Neuronal stem cell (in vitro differentiated cells): ENCODE measurements around the gene IFT122.
"Not testable (repeated sequence)": the region's sequence is repeated elsewhere in the genome, so short reads cannot be mapped to it uniquely, and the experiment has no call there.

Experiments
- DNase-seq: peaks from one replicate; pipeline ENCODE4 v3.0.0-alpha.2; 2013; ENCODE audit warnings: low spot score
- H2AFZ ChIP-seq: one replicate; pipeline ENCODE4 v1.6.1; 2013; ENCODE audit warnings: mild to moderate bottlenecking, low read length, inconsistent platforms
- H2AK5ac ChIP-seq: 2 replicates; pipeline ENCODE4 v1.6.1; 2013; ENCODE audit warnings: low read depth, mild to moderate bottlenecking, inconsistent platforms, low read length, moderate library complexity, mixed read lengths
- H2BK120ac ChIP-seq: 2 replicates; pipeline ENCODE4 v1.6.1; 2013; ENCODE audit warnings: low read depth, mild to moderate bottlenecking, inconsistent platforms, low read length, moderate library complexity, mixed read lengths
- H2BK12ac ChIP-seq: one replicate; pipeline ENCODE4 v1.6.1; 2013; ENCODE audit warnings: low read length, inconsistent platforms
- H2BK15ac ChIP-seq: 2 replicates; pipeline ENCODE4 v1.6.1; 2013; ENCODE audit warnings: mild to moderate bottlenecking, low read length, inconsistent platforms, mixed read lengths
- H2BK5ac ChIP-seq: one replicate; pipeline ENCODE4 v1.6.1; 2013; ENCODE audit warnings: inconsistent platforms, mild to moderate bottlenecking, low read length, moderate library complexity
- H3K14ac ChIP-seq: one replicate; pipeline ENCODE4 v1.6.1; 2013; ENCODE audit warnings: low read length, inconsistent platforms
- H3K18ac ChIP-seq: 2 replicates; pipeline ENCODE4 v1.6.1; 2013; ENCODE audit warnings: low read length, inconsistent platforms
- H3K23ac ChIP-seq: 2 replicates; pipeline ENCODE4 v1.6.1; 2013; ENCODE audit warnings: low read depth, mild to moderate bottlenecking, mixed read lengths, low read length, inconsistent platforms; ENCODE audit not compliant: poor library complexity
- H3K27ac ChIP-seq: replicated peaks from 3 replicates; pipeline ENCODE4 v1.5.1; 2013; ENCODE audit warnings: low read length, inconsistent platforms
- H3K27me3 ChIP-seq, 3 experiments: 2 replicates each; pipeline ENCODE4 v1.6.1; 2013; ENCODE audit warnings: low read length in 3 of 3, mild to moderate bottlenecking in 2 of 3, inconsistent platforms in 1 of 3, low read depth in 1 of 3, mixed read lengths in 1 of 3, moderate library complexity in 1 of 3; ENCODE audit not compliant: control insufficient read depth in 3 of 3, insufficient read depth in 3 of 3
- H3K36me3 ChIP-seq, 2 donors: replicated peaks in 1 of 2; 2 replicates each; pipeline ENCODE4 v1.6.1; 2013; ENCODE audit warnings: low read length in 2 of 2; ENCODE audit not compliant: control insufficient read depth in 2 of 2, insufficient read depth in 2 of 2
- H3K4ac ChIP-seq: 2 replicates; pipeline ENCODE4 v1.6.1; 2013; ENCODE audit warnings: inconsistent platforms, mild to moderate bottlenecking, low read length, moderate library complexity
- H3K4me1 ChIP-seq, 2 donors: 1 replicate in 1 of 2; 2 replicates in 1 of 2; pipeline ENCODE4 v1.6.1; 2013; ENCODE audit warnings: low read length in 2 of 2, low read depth in 1 of 2; ENCODE audit not compliant: control insufficient read depth in 2 of 2, insufficient read depth in 1 of 2
- H3K4me2 ChIP-seq: one replicate; pipeline ENCODE4 v1.6.1; 2013; ENCODE audit warnings: mild to moderate bottlenecking, low read length, inconsistent platforms; ENCODE audit not compliant: insufficient read depth, poor library complexity, severe bottlenecking
- H3K4me3 ChIP-seq, 2 donors: 2 replicates each; pipeline ENCODE4 v1.5.1; 2013; ENCODE audit warnings: low read length in 2 of 2, mild to moderate bottlenecking in 2 of 2, inconsistent platforms in 1 of 2, moderate library complexity in 1 of 2
- H3K79me1 ChIP-seq: one replicate; pipeline ENCODE4 v1.6.1; 2013; ENCODE audit warnings: low read depth, mild to moderate bottlenecking, inconsistent platforms, low read length, moderate library complexity
- H3K9ac ChIP-seq: one replicate; pipeline ENCODE4 v1.6.1; 2013; ENCODE audit warnings: mild to moderate bottlenecking, low read depth, low read length, inconsistent platforms; ENCODE audit not compliant: poor library complexity
- H3K9me3 ChIP-seq, 2 donors: replicated peaks in 1 of 2; 2 replicates each; pipeline versions ENCODE3 to v1.6.1; 2013; ENCODE audit warnings: low read length in 2 of 2, mild to moderate bottlenecking in 2 of 2, inconsistent platforms in 1 of 2, low read depth in 1 of 2, mixed read lengths in 1 of 2, moderate library complexity in 1 of 2; ENCODE audit not compliant: control insufficient read depth in 2 of 2, insufficient read depth in 1 of 2
- H4K8ac ChIP-seq: one replicate; pipeline ENCODE4 v1.6.1; 2013; ENCODE audit warnings: low read depth, mild to moderate bottlenecking, inconsistent platforms, low read length, moderate library complexity
- H4K91ac ChIP-seq: one replicate; pipeline ENCODE4 v1.6.1; 2013; ENCODE audit warnings: low read length, low read depth, mild to moderate bottlenecking, inconsistent platforms; ENCODE audit not compliant: poor library complexity
- WGBS, 2 donors: extraction: QIAGEN DNeasy Blood & Tissue Kit; methylation state at CpG; one replicate each; pipeline ENCODE4 v1.1.7; 2013; ENCODE audit warnings: missing lambda C conversion rate in 2 of 2, mixed read lengths in 1 of 2; ENCODE audit not compliant: insufficient read length in 2 of 2, insufficient replicate concordance in 1 of 2; ENCODE audit errors: extremely low coverage in 2 of 2; 5-methylcytosine and 5-hydroxymethylcytosine counted together

IFT122 gene

DNA sequence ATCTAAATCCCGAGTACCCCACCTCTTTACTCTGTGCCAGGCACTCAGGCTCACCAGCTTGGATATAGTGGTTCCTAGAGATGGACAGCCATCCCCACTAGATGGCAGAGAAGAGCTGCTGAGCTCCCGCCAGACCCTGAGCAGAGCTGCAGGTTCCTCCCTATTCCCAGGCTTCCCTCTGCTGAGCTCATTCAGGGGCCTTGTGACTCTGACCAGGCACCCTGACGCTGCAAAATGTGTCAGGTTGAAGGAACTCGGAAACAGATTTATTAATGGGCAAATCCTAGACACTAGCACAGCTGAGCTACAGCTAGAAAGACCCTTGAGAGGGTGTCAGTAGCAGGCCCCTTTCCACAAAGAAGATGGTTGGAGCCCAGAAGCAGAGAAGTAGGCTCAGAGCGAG, 50.2 kb downstream of the IFT122 start:
- H3K79me1 ChIP-seq, result no peaks in the 10 kb centered on the region
- H3K27ac ChIP-seq, result no peak overlapping the region
- peak; percentile 54 for DNase-seq
- no peaks in the 10 kb centered on the region for H3K9me3 ChIP-seq
- no peak overlapping the region for H2BK15ac ChIP-seq
- H3K18ac ChIP-seq, result peak overlapping the region; percentile 76
- H2BK12ac ChIP-seq, result peak overlapping the region; percentile 7
- no peak overlapping the region for H3K4me2 ChIP-seq
- WGBS, 2 donors, result no CpG with 5 or more reads among the region's 5 CpGs
- peak overlapping the region; percentile 76 for H2AFZ ChIP-seq
- H2AK5ac ChIP-seq, result no peak overlapping the region
- H3K14ac ChIP-seq, result no peak overlapping the region
- no peak overlapping the region for H3K4me3 ChIP-seq
- no peak overlapping the region for H4K8ac ChIP-seq
- peaks cover 9 to 20% of the 10 kb centered on the region in 2 donors for H3K4me1 ChIP-seq
- peaks cover 7 to 50% of the 10 kb centered on the region in 2 donors for H3K36me3 ChIP-seq
- H3K23ac ChIP-seq, result no peak overlapping the region
- H3K9ac ChIP-seq, result no peak overlapping the region
- no peaks in the 10 kb centered on the region for H3K27me3 ChIP-seq
- H3K4ac ChIP-seq, result no peak overlapping the region
- H4K91ac ChIP-seq, result no peak overlapping the region
- H2BK120ac ChIP-seq, result no peak overlapping the region
- H2BK5ac ChIP-seq, result no peak overlapping the region

DNA sequence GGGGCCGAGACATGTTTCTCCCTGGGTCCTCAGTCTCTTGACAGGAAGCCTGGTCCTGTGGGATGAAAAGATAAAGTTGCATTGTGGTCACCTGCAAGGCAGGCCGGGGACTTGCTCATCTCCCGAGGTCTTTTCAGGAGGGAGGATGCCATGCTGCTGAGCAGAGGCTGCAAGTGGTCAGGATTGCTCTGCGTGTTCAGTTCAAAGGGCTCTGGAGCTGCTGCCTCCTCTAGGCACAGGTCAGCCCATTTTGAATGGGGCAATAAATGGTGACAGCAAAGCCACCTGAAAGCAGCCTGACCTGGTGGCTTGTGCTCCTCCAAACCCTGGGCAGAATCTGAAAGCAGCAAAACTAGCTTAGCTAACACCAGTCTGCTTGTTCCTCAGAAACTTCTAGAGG, 51.1 kb downstream of the IFT122 start:
- H3K4ac ChIP-seq, H3K9ac ChIP-seq, H2BK5ac ChIP-seq, H3K27me3 ChIP-seq, H2AFZ ChIP-seq, DNase-seq, H3K27ac ChIP-seq, H3K23ac ChIP-seq, H2BK120ac ChIP-seq, H2BK12ac ChIP-seq, H3K4me3 ChIP-seq, H3K18ac ChIP-seq, H3K79me1 ChIP-seq, H3K4me2 ChIP-seq, H4K91ac ChIP-seq, H2BK15ac ChIP-seq, H3K9me3 ChIP-seq, H3K14ac ChIP-seq, H4K8ac ChIP-seq: not testable (repeated sequence)
- no CpG with 5 or more reads among the region's 4 CpGs for WGBS, 2 donors
- Histone ChIP-seq H2AK5ac (peak overlapping the region; percentile 53), H3K4me1 (peaks cover 11 to 19% of the 10 kb centered on the region in 2 donors), H3K36me3 (peaks cover 8 to 48% of the 10 kb centered on the region in 2 donors)

GRCh38 chr3:129491794-129492193, 51.8 kb downstream of the IFT122 start:
- Histone ChIP-seq H3K4me3 (no peak overlapping the region), H3K4me1 (peaks cover 5 to 15% of the 10 kb centered on the region in 2 donors), H3K23ac (no peak overlapping the region), H2AFZ (no peak overlapping the region), H4K91ac (no peak overlapping the region), H3K4me2 (no peak overlapping the region), H2BK120ac (no peak overlapping the region), H2AK5ac (no peak overlapping the region), H3K27ac (no peak overlapping the region), H3K36me3 (peaks cover 8 to 48% of the 10 kb centered on the region in 2 donors), H3K14ac (no peak overlapping the region), H3K4ac (no peak overlapping the region), H3K79me1 (no peaks in the 10 kb centered on the region), H3K9ac (no peak overlapping the region), H2BK12ac (no peak overlapping the region), H3K27me3 (no peaks in the 10 kb centered on the region), H3K9me3 (no peaks in the 10 kb centered on the region), H2BK5ac (no peak overlapping the region), H2BK15ac (no peak overlapping the region), H4K8ac (no peak overlapping the region), H3K18ac (no peak overlapping the region)
- no peak for DNase-seq
- no CpG with 5 or more reads among the region's 9 CpGs for WGBS, 2 donors

DNA sequence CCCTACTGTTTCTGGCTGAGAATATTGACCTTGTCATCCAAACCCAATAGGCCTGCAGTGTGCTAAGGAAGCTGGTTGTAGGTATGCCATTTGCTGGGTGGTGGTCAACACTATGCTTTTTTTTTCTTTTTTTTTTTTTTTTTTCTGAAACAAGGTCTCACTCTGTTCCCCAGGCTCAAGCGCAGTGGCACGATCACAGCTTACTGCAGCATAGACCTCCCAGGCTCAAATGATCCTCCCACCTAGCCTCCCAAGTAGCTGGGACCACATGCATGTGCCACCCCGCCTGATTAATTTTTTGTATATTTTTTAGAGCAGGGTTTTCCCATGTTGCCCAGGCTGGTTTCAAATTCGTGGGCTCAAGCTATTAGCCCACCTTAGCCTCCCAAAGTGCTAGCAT, 52.7 kb downstream of the IFT122 start:
- Histone ChIP-seq H3K14ac (no peak overlapping the region), H3K27ac (no peak overlapping the region), H3K23ac (no peak overlapping the region), H2AK5ac (no peak overlapping the region), H2AFZ (no peak overlapping the region), H2BK120ac (no peak overlapping the region), H3K79me1 (no peaks in the 10 kb centered on the region), H3K4me1 (peaks cover 4 to 9% of the 10 kb centered on the region in 2 donors), H3K18ac (no peak overlapping the region), H3K36me3 (peaks cover 8 to 56% of the 10 kb centered on the region in 2 donors), H2BK5ac (no peak overlapping the region), H3K9me3 (no peaks in the 10 kb centered on the region), H2BK15ac (no peak overlapping the region), H3K9ac (no peak overlapping the region), H3K27me3 (no peaks in the 10 kb centered on the region), H2BK12ac (no peak overlapping the region), H3K4ac (no peak overlapping the region), H3K4me3 (no peak overlapping the region), H4K91ac (no peak overlapping the region), H3K4me2 (no peak overlapping the region), H4K8ac (no peak overlapping the region)
- no peak for DNase-seq
- WGBS, 2 donors, result no CpG with 5 or more reads among the region's 4 CpGs
